Neural cell (in vitro differentiated cells): Measurements from ENCODE around the gene RSBN1.

Experiments
- EP300 ChIP-seq: fragments of 450-650 bp; conservative IDR thresholded peaks from 2 replicates; pipeline ENCODE4 v1.6.1; 2014; ENCODE audit warnings: antibody characterized with exemption, mild to moderate bottlenecking, moderate library complexity; ENCODE audit not compliant: poor library complexity, severe bottlenecking
- EZH2 ChIP-seq: fragments of 200-600, 300-800 bp; shearing (Covaris generic), sonication (generic); IDR thresholded peaks from 2 replicates; pipeline ENCODE4 v1.6.1; 2014; ENCODE audit warnings: antibody characterized with exemption, low read length, borderline replicate concordance, mild to moderate bottlenecking; ENCODE audit not compliant: insufficient read depth, poor library complexity, severe bottlenecking
- MXI1 ChIP-seq: fragments of 450-650 bp; conservative IDR thresholded peaks from 2 replicates; pipeline ENCODE4 v1.6.1; 2014; ENCODE audit warnings: antibody characterized with exemption, mild to moderate bottlenecking; ENCODE audit not compliant: poor library complexity, severe bottlenecking
- POLR2AphosphoS5 ChIP-seq: IDR thresholded peaks from 2 replicates; pipeline ENCODE4 v1.6.1; 2012
- RAD21 ChIP-seq: fragments of 450-650 bp; conservative IDR thresholded peaks from 2 replicates; pipeline ENCODE4 v1.6.1; 2014; ENCODE audit warnings: antibody characterized with exemption, mild to moderate bottlenecking, moderate library complexity
- TAF1 ChIP-seq: IDR thresholded peaks from 2 replicates; pipeline ENCODE4 v1.6.1; 2012; ENCODE audit warnings: low read depth
- TF ChIP-seq, protein P1 (sequence below): fragments of 450-650 bp; IDR thresholded peaks from 2 replicates; pipeline ENCODE4 v1.5.1; 2014; ENCODE audit warnings: antibody characterized with exemption, mild to moderate bottlenecking, moderate library complexity; ENCODE audit not compliant: poor library complexity, severe bottlenecking
- TF ChIP-seq, protein P2 (sequence below): IDR thresholded peaks from 2 replicates; pipeline ENCODE4 v1.6.1; 2012; ENCODE audit warnings: borderline replicate concordance

GRCh38 chr1:113834716-113835115 lies 22.4 kb upstream of the RSBN1 start:
- TF ChIP-seq, protein P1, sequence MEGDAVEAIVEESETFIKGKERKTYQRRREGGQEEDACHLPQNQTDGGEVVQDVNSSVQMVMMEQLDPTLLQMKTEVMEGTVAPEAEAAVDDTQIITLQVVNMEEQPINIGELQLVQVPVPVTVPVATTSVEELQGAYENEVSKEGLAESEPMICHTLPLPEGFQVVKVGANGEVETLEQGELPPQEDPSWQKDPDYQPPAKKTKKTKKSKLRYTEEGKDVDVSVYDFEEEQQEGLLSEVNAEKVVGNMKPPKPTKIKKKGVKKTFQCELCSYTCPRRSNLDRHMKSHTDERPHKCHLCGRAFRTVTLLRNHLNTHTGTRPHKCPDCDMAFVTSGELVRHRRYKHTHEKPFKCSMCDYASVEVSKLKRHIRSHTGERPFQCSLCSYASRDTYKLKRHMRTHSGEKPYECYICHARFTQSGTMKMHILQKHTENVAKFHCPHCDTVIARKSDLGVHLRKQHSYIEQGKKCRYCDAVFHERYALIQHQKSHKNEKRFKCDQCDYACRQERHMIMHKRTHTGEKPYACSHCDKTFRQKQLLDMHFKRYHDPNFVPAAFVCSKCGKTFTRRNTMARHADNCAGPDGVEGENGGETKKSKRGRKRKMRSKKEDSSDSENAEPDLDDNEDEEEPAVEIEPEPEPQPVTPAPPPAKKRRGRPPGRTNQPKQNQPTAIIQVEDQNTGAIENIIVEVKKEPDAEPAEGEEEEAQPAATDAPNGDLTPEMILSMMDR, result no peak
- no peak for TF ChIP-seq EP300
- no peak for TF ChIP-seq EZH2
- TF ChIP-seq, protein P2, sequence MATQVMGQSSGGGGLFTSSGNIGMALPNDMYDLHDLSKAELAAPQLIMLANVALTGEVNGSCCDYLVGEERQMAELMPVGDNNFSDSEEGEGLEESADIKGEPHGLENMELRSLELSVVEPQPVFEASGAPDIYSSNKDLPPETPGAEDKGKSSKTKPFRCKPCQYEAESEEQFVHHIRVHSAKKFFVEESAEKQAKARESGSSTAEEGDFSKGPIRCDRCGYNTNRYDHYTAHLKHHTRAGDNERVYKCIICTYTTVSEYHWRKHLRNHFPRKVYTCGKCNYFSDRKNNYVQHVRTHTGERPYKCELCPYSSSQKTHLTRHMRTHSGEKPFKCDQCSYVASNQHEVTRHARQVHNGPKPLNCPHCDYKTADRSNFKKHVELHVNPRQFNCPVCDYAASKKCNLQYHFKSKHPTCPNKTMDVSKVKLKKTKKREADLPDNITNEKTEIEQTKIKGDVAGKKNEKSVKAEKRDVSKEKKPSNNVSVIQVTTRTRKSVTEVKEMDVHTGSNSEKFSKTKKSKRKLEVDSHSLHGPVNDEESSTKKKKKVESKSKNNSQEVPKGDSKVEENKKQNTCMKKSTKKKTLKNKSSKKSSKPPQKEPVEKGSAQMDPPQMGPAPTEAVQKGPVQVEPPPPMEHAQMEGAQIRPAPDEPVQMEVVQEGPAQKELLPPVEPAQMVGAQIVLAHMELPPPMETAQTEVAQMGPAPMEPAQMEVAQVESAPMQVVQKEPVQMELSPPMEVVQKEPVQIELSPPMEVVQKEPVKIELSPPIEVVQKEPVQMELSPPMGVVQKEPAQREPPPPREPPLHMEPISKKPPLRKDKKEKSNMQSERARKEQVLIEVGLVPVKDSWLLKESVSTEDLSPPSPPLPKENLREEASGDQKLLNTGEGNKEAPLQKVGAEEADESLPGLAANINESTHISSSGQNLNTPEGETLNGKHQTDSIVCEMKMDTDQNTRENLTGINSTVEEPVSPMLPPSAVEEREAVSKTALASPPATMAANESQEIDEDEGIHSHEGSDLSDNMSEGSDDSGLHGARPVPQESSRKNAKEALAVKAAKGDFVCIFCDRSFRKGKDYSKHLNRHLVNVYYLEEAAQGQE, result no peak
- TF ChIP-seq MXI1, result no peak
- TF ChIP-seq RAD21, result no peak
- TF ChIP-seq POLR2AphosphoS5, result no peak
- TF ChIP-seq TAF1, result no peak
